Measurements from ENCODE around the gene NUDT1.

NUDT1 gene

DNA sequence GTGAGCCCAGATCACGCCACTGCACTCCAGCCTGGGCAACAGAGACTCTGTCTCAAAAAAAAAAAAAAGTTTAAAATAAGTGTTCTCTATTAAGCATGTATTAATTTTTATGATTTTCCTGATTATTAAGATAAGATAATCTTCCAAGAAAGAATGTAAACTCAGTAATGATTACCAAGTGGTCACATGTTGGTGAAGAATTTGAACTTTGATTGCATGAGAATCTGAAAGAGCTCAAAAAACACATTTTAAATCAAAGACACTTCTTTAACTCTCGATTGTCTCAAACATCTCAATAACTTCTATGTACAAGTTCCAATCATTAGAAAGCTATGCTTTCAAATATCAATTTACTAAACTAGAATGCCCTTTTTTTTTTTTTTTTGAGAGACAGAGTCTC, 38.4 kb downstream of the NUDT1 start:
- CTCF ChIA-PET: interaction anchor here (0.7 kb wide), 2 partner anchors 84 to 975 kb away, joined by 3 read pairs; no protein-coding TSS in a partner anchor
- no peak overlapping the region for H3K4me3 ChIP-seq (ENCODE audit: low read depth, low read length)
- POLR2A ChIA-PET: interaction anchor here (1.1 kb wide), 1 partner anchor 29 kb away, joined by 3 read pairs; no protein-coding TSS in a partner anchor
- DNase-seq (ENCODE audit: low read depth, low spot score): no peak
- TF ChIP-seq, protein P1, sequence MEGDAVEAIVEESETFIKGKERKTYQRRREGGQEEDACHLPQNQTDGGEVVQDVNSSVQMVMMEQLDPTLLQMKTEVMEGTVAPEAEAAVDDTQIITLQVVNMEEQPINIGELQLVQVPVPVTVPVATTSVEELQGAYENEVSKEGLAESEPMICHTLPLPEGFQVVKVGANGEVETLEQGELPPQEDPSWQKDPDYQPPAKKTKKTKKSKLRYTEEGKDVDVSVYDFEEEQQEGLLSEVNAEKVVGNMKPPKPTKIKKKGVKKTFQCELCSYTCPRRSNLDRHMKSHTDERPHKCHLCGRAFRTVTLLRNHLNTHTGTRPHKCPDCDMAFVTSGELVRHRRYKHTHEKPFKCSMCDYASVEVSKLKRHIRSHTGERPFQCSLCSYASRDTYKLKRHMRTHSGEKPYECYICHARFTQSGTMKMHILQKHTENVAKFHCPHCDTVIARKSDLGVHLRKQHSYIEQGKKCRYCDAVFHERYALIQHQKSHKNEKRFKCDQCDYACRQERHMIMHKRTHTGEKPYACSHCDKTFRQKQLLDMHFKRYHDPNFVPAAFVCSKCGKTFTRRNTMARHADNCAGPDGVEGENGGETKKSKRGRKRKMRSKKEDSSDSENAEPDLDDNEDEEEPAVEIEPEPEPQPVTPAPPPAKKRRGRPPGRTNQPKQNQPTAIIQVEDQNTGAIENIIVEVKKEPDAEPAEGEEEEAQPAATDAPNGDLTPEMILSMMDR (IDR thresholded peaks at IDR 0.05; ENCODE audit: insufficient read depth, low read length, missing control alignments): no peak

DNA sequence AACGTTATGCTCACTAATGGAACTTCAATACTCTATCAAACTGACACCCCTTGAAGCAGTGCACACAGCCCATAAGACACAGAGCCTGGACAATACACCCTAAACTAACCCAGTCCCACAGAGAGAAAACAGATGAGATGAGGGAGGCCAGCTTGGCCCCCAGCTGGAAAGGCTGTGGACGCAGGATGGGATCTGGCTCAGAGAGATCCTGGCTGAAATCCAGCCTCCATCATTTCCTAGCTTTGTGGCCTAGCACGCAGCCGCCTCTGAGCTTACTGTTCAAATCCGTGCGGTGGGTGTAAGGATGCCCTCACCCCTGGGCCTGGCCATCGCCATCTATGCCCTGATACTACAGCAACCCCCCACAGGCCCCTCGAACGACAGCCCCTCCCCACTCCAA, 39.5 kb downstream of the NUDT1 start:
- H3K4me3 ChIP-seq (ENCODE audit: low read depth, low read length): no peak overlapping the region
- DNase-seq (ENCODE audit: low read depth, low spot score): no peak
- POLR2A ChIA-PET: no interaction called here
- CTCF ChIA-PET: no interaction called here
- TF ChIP-seq, protein P1 (IDR thresholded peaks at IDR 0.05; ENCODE audit: insufficient read depth, low read length, missing control alignments): no peak

DNA sequence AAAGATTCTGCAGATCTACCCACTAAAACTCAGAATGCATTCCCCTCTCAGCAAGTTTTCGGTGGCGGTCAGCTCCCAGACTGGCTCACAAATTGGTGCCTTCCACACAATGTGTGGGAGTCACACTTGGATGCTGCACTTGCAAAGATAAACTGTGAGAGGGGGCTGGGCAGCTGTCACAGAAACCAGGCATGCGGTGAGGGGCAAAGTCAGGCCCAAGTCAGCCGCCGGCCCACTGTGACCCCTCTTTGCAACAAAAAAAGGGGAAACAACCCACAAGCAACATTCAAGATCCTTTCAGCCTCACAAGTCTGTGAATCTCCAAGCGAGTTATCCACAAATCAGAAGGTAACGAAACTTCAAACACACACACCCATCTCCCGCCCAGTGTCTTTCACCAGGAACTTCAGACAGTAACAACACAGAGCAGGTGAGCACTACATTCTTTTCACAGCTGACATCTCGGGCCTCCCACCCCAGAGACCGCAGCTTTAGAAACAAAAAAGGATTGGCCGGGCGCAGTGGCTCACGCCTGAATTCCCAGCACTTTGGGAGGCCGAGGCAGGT, 40.2 kb downstream of the NUDT1 start:
- DNase-seq (ENCODE audit: low read depth, low spot score): no peak
- no peak overlapping the region for H3K4me3 ChIP-seq (ENCODE audit: low read depth, low read length)
- TF ChIP-seq, protein P1 (IDR thresholded peaks at IDR 0.05; ENCODE audit: insufficient read depth, low read length, missing control alignments): no peak
- ChIA-PET CTCF (no interaction called here), POLR2A (no interaction called here)

DNA sequence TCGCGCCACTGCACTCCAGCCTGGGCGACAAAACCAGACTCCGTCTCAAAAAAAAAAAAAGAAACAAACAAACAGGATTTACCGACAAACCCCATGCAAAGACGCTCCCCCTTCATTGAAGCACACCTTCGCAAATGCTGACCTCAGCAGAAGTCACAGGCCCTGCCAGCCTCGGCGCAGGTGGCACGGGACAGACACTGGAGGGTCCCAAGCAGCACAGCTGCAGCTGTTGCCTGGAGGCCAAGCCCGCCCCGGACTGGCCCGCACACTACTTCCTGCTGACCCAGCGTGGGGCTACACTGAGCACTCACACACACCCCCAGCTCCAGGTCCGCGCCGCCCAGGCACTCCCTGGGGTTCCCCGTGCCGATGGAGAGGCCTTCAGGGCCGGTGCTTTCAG, 41.0 kb downstream of the NUDT1 start:
- TF ChIP-seq, protein P1 (IDR thresholded peaks at IDR 0.05; ENCODE audit: insufficient read depth, low read length, missing control alignments): no peak
- no peak for DNase-seq (ENCODE audit: low read depth, low spot score)
- H3K4me3 ChIP-seq (ENCODE audit: low read depth, low read length): no peak overlapping the region
- POLR2A ChIA-PET: no interaction called here
- CTCF ChIA-PET: no interaction called here

GRCh38 chr7:2287745-2288144, 45.7 kb downstream of the NUDT1 start:
- ChIA-PET POLR2A (no interaction called here), CTCF (no interaction called here)
- no peak for DNase-seq (ENCODE audit: low read depth, low spot score)
- H3K4me3 ChIP-seq (ENCODE audit: low read depth, low read length): no peak overlapping the region
- TF ChIP-seq, protein P1 (IDR thresholded peaks at IDR 0.05; ENCODE audit: insufficient read depth, low read length, missing control alignments): no peak

GRCh38 chr7:2288503-2288902, 46.5 kb downstream of the NUDT1 start:
- DNase-seq (ENCODE audit: low read depth, low spot score): no peak
- no peak overlapping the region for H3K4me3 ChIP-seq (ENCODE audit: low read depth, low read length)
- TF ChIP-seq, protein P1 (IDR thresholded peaks at IDR 0.05; ENCODE audit: insufficient read depth, low read length, missing control alignments): no peak
- CTCF ChIA-PET: no interaction called here
- POLR2A ChIA-PET: no interaction called here

Data from AG04449 (cell line).